WTC11 (cell line): ENCODE data around the gene DPYSL5. TPM values are rescaled to one million over a fixed set of nuclear protein-coding genes. Genes with fewer than 3 reads are reported as not detected.
"Not testable (repeated sequence)": the region's sequence is repeated elsewhere in the genome, so short reads cannot be mapped to it uniquely, and the experiment has no call there.

Source experiments
- ATAC-seq: fragments of 200-7000 bp; cut with Tn5 transposase; 2 replicates; pipeline ENCODE4 v1.10.0; 2021; ENCODE audit warnings: mild to moderate bottlenecking, moderate library complexity
- CTCF ChIA-PET: fragments of 300-600 bp; sonication (Branson Sonifier 250); formaldehyde crosslinking; loops from one replicate; lab custom pipeline; 2021; ENCODE audit warnings: antibody characterized with exemption; lab: Charles Lee
- POLR2A ChIA-PET: fragments of 350-600 bp; sonication (Branson Sonifier 250); formaldehyde crosslinking; loops from one replicate; lab custom pipeline; 2021; ENCODE audit warnings: antibody characterized with exemption; lab: Charles Lee
- DNase-seq: peaks from one replicate; pipeline ENCODE4 v3.0.0; 2021; ENCODE audit warnings: low spot score
- H3K27ac Mint-ChIP-seq: 2 replicates; pipeline ENCODE4 v1.8.0; 2021; ENCODE audit warnings: mixed read lengths
- H3K27me3 Mint-ChIP-seq: 2 replicates; pipeline ENCODE4 v1.8.0; 2021; ENCODE audit warnings: low read depth, mild to moderate bottlenecking, moderate library complexity, mixed read lengths
- H3K36me3 Mint-ChIP-seq: 2 replicates; pipeline ENCODE4 v1.8.0; 2021; ENCODE audit warnings: mixed read lengths
- H3K4me1 Mint-ChIP-seq: 2 replicates; pipeline ENCODE4 v1.8.0; 2022; ENCODE audit warnings: mixed read lengths
- H3K4me3 Mint-ChIP-seq: 2 replicates; pipeline ENCODE4 v1.8.0; 2021; ENCODE audit warnings: mild to moderate bottlenecking, moderate library complexity, mixed read lengths
- H3K9me3 Mint-ChIP-seq: 2 replicates; pipeline ENCODE4 v1.8.0; 2021; ENCODE audit warnings: mixed read lengths
- AFF4 ChIP-seq: sonication (generic); formaldehyde crosslinking; IDR thresholded peaks from 2 replicates; pipeline ENCODE4 v1.8.1; 2023; ENCODE audit warnings: mild to moderate bottlenecking, missing genetic modification reagents, borderline replicate concordance
- E2F5 ChIP-seq: sonication (generic); formaldehyde crosslinking; IDR thresholded peaks from 2 replicates; pipeline ENCODE4 v1.8.1; 2022; ENCODE audit warnings: mild to moderate bottlenecking, moderate library complexity, missing genetic modification reagents
- FOXJ3 ChIP-seq: sonication (generic); formaldehyde crosslinking; IDR thresholded peaks from 2 replicates; pipeline ENCODE4 v1.9.0; 2021; ENCODE audit warnings: missing genetic modification reagents, mild to moderate bottlenecking, borderline replicate concordance
- FOXK1 ChIP-seq: sonication (generic); formaldehyde crosslinking; IDR thresholded peaks from 2 replicates; pipeline ENCODE4 v1.8.0; 2022; ENCODE audit warnings: mild to moderate bottlenecking, moderate library complexity, missing genetic modification reagents
- HMGA2 ChIP-seq: fragments of 250-450 bp; sonication (Bioruptor Pico); IDR thresholded peaks from 2 replicates; pipeline ENCODE4 v1.4.0; 2021; ENCODE audit warnings: mild to moderate bottlenecking, moderate library complexity
- KAT7 ChIP-seq: sonication (generic); formaldehyde crosslinking; IDR thresholded peaks from 2 replicates; pipeline ENCODE4 v1.8.1; 2023; ENCODE audit warnings: missing genetic modification reagents, mild to moderate bottlenecking, borderline replicate concordance
- MXD4 ChIP-seq: fragments of 250-450 bp; sonication (Bioruptor Pico); IDR thresholded peaks from 2 replicates; pipeline ENCODE4 v1.8.0; 2021; ENCODE audit warnings: mild to moderate bottlenecking, moderate library complexity, borderline replicate concordance
- NFE2L1 ChIP-seq: sonication (generic); formaldehyde crosslinking; IDR thresholded peaks from 2 replicates; pipeline ENCODE4 v1.8.1; 2023; ENCODE audit warnings: missing genetic modification reagents
- NR1H2 ChIP-seq: sonication (generic); formaldehyde crosslinking; IDR thresholded peaks from 2 replicates; pipeline ENCODE4 v1.9.0; 2021; ENCODE audit warnings: mild to moderate bottlenecking, moderate library complexity, missing genetic modification reagents
- TCF7 ChIP-seq: sonication (generic); formaldehyde crosslinking; IDR thresholded peaks from 2 replicates; pipeline ENCODE4 v1.8.0; 2022; ENCODE audit warnings: mild to moderate bottlenecking, low read depth, missing genetic modification reagents, moderate library complexity
- ZNF423 ChIP-seq: fragments of 250-450 bp; sonication (Bioruptor Pico); IDR thresholded peaks from 2 replicates; pipeline ENCODE4 v2.1.2; 2022; ENCODE audit warnings: mild to moderate bottlenecking, moderate library complexity
- ZNF671 ChIP-seq: fragments of 250-450 bp; sonication (Bioruptor Pico); IDR thresholded peaks from 2 replicates; pipeline ENCODE4 v1.8.0; 2021; ENCODE audit warnings: mild to moderate bottlenecking
- total RNA-seq: library from RNA; stranded (reverse); gene quantifications from 3 replicates; pipeline ENCODE4 v1.2.3, GENCODE V29; 2021
- TF ChIP-seq, protein P1 (sequence below): sonication (generic); formaldehyde crosslinking; IDR thresholded peaks from 2 replicates; pipeline ENCODE4 v1.8.0; 2022; ENCODE audit warnings: mild to moderate bottlenecking, missing genetic modification reagents
- TF ChIP-seq, protein P2 (sequence below): sonication (generic); formaldehyde crosslinking; IDR thresholded peaks from 2 replicates; pipeline ENCODE4 v1.8.1; 2022; ENCODE audit warnings: missing genetic modification reagents, borderline replicate concordance
- TF ChIP-seq, protein P3 (sequence below): sonication (generic); formaldehyde crosslinking; IDR thresholded peaks from 2 replicates; pipeline ENCODE4 v1.8.0; 2022; ENCODE audit warnings: mild to moderate bottlenecking, missing genetic modification reagents

DPYSL5 gene
- total RNA-seq, 1 experiment from 2014 or later = 12.1 TPM

DNA sequence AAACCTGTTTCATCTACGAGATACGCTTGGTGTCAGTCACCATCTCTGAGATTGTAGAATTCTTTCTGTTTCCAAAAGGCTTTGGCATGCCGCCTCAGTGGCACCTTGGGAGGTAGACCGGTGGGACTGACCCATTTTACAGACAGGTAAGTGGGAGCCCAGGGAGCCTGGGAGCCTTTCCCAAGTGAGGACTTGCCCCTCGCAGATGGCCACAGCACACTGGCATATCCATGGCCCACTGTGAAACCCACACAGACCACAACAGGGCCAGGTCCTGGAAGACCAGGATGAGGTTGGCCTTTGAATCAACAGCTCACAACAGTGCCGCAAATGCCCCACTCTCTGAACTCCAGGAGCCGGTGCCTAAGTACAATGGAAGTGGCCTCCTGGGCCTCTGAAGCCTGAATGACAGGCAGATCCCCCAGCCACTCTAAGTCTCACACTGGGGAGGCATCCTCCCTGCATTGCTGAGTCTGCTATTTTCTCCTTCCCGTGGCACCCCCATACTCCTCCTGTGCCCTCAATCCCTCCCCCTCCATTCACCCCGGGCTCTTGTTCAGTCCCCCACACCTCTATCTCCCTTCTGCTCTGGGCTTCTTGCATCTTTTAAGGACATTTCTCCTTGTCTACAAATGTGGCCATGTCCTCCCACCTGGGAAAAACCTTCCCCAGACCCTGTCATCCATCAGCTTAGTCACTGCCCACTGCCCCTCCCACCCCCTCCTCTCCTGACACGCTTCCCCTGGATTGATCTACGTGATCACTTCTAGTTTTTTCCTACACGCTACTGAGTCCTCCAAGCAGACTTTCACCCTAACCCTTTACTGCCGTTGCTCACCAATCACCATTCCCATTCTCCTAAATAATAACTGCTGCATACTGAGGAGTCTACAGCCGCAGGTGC, 35.9 kb upstream of the DPYSL5 start (continued):
- no peak for TF ChIP-seq AFF4 (CRISPR knock-in tag)
- TF ChIP-seq MXD4 (CRISPR knock-in tag) = no peak
- no peak for TF ChIP-seq FOXK1 (CRISPR knock-in tag)
- no peak for TF ChIP-seq E2F5 (CRISPR knock-in tag)

DNA sequence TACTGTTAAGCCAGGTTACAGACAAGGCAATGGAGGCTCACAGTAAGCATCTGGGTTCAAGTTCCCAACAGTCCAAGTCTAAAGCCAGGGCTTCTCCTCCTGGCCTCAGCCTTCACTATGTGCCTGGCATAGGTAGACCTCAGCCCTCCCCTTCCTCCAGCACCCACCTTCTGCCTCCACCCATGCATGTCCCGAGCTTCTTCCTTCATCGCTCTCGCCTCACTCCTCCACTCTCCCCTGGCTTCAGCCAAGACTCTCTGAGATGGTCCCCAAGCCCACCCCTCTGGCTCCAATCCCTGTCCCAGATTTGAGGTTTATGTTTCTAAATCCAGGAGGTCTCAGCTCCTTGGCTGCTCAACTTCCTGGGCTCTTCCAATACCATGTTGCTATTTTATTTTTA, 35.2 kb upstream of the DPYSL5 start:
- ChIA-PET CTCF (no interaction called here), POLR2A (no interaction called here)
- Mint-ChIP-seq H3K4me3 (no peak overlapping the region), H3K27ac (no peak overlapping the region), H3K27me3 (peaks cover 2% of the 10 kb centered on the region; the same call in 1 of the 2 replicates), H3K36me3 (peaks cover 4% of the 10 kb centered on the region; the same call in 1 of the 2 replicates), H3K9me3 (peaks cover 6% of the 10 kb centered on the region), H3K4me1 (0 out of 2 replicates have a peak, but pooled peaks cover 2% of the 10 kb centered on the region)
- ATAC-seq = no peak
- no peak for DNase-seq
- no peak for TF ChIP-seq ZNF423 (CRISPR knock-in tag)
- TF ChIP-seq KAT7 = no peak
- TF ChIP-seq, protein P1, sequence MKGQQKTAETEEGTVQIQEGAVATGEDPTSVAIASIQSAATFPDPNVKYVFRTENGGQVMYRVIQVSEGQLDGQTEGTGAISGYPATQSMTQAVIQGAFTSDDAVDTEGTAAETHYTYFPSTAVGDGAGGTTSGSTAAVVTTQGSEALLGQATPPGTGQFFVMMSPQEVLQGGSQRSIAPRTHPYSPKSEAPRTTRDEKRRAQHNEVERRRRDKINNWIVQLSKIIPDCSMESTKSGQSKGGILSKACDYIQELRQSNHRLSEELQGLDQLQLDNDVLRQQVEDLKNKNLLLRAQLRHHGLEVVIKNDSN (CRISPR knock-in tag) = no peak
- no peak for TF ChIP-seq FOXJ3 (CRISPR knock-in tag)
- TF ChIP-seq, protein P2, sequence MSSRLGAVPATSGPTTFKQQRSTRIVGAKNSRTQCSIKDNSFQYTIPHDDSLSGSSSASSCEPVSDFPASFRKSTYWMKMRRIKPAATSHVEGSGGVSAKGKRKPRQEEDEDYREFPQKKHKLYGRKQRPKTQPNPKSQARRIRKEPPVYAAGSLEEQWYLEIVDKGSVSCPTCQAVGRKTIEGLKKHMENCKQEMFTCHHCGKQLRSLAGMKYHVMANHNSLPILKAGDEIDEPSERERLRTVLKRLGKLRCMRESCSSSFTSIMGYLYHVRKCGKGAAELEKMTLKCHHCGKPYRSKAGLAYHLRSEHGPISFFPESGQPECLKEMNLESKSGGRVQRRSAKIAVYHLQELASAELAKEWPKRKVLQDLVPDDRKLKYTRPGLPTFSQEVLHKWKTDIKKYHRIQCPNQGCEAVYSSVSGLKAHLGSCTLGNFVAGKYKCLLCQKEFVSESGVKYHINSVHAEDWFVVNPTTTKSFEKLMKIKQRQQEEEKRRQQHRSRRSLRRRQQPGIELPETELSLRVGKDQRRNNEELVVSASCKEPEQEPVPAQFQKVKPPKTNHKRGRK (CRISPR knock-in tag) = no peak
- TF ChIP-seq TCF7 (CRISPR knock-in tag) = no peak
- no peak for TF ChIP-seq HMGA2 (CRISPR knock-in tag)
- TF ChIP-seq, protein P3, sequence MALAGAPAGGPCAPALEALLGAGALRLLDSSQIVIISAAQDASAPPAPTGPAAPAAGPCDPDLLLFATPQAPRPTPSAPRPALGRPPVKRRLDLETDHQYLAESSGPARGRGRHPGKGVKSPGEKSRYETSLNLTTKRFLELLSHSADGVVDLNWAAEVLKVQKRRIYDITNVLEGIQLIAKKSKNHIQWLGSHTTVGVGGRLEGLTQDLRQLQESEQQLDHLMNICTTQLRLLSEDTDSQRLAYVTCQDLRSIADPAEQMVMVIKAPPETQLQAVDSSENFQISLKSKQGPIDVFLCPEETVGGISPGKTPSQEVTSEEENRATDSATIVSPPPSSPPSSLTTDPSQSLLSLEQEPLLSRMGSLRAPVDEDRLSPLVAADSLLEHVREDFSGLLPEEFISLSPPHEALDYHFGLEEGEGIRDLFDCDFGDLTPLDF = no peak
- no peak for TF ChIP-seq ZNF671
- TF ChIP-seq NFE2L1 (CRISPR knock-in tag) = no peak
- no peak for TF ChIP-seq NR1H2 (CRISPR knock-in tag)

GRCh38 chr2:26814072-26814765, 33.7 kb upstream of the DPYSL5 start:
- DNase-seq, H3K9me3 Mint-ChIP-seq, H3K27ac Mint-ChIP-seq: not testable (repeated sequence)

More at GRCh38 chr2:26814072-26814765, 33.7 kb upstream of the DPYSL5 start:
- POLR2A ChIA-PET, H3K36me3 Mint-ChIP-seq, H3K4me1 Mint-ChIP-seq, H3K4me3 Mint-ChIP-seq, H3K27me3 Mint-ChIP-seq, ATAC-seq: not testable (repeated sequence)
- CTCF ChIA-PET = interaction anchor here (0.6 kb wide), 1 partner anchor 202 kb away, joined by 6 read pairs; no protein-coding TSS in a partner anchor
